ENCODE results near the gene IQCE.

IQCE gene

GRCh38 chr7:2637066-2637471, 78.3 kb downstream of the IQCE start:
- DNase-seq = no peak

- peak; percentile 78 for DNase-seq
Observed at GRCh38 chr7:2637505-2638223, 78.9 kb downstream of the IQCE start.

GRCh38 chr7:2638224-2638991, 79.6 kb downstream of the IQCE start:
- DNase-seq = no peak

- DNase-seq = no peak
Observed at GRCh38 chr7:2639181-2639681, 80.5 kb downstream of the IQCE start.

GRCh38 chr7:2639695-2640481, 81.1 kb downstream of the IQCE start:
- no peak for DNase-seq

- DNase-seq = peak; percentile 60
Observed at GRCh38 chr7:2640482-2640830, 81.7 kb downstream of the IQCE start.

- no peak for DNase-seq
Observed at GRCh38 chr7:2640846-2641316, 82.1 kb downstream of the IQCE start.

- peak; percentile 81 for DNase-seq
Observed at GRCh38 chr7:2641406-2642393, 82.9 kb downstream of the IQCE start.

- no peak for DNase-seq
Observed at GRCh38 chr7:2643386-2644219, 84.8 kb downstream of the IQCE start.

- DNase-seq = no peak
Observed at GRCh38 chr7:2644220-2644561, 85.4 kb downstream of the IQCE start.

GRCh38 chr7:2644562-2645273, 85.9 kb downstream of the IQCE start:
- no peak for DNase-seq

GRCh38 chr7:2645274-2645868, 86.6 kb downstream of the IQCE start:
- no peak for DNase-seq

- no peak for DNase-seq
Observed at GRCh38 chr7:2646336-2646679, 87.5 kb downstream of the IQCE start.

GRCh38 chr7:2646680-2647571, 88.1 kb downstream of the IQCE start:
- no peak for DNase-seq

GRCh38 chr7:2647594-2648172, 88.9 kb downstream of the IQCE start:
- no peak for DNase-seq

- no peak for DNase-seq
Observed at GRCh38 chr7:2649139-2649838, 90.5 kb downstream of the IQCE start.

- DNase-seq = no peak
Observed at GRCh38 chr7:2649991-2650390, 91.2 kb downstream of the IQCE start.

GRCh38 chr7:2650451-2650850, 91.7 kb downstream of the IQCE start:
- no peak for DNase-seq
